ELF-1 (cell line): Measurements from ENCODE around the gene ZDHHC14.
A peak's percentile ranks its signal among the peaks of the same experiment; 100 is the strongest.

ENCODE experiments used
- DNase-seq: peaks from one replicate; pipeline ENCODE4 v3.0.0-alpha.2; 2016; ENCODE audit warnings: low read depth, low spot score

ZDHHC14 gene

DNA sequence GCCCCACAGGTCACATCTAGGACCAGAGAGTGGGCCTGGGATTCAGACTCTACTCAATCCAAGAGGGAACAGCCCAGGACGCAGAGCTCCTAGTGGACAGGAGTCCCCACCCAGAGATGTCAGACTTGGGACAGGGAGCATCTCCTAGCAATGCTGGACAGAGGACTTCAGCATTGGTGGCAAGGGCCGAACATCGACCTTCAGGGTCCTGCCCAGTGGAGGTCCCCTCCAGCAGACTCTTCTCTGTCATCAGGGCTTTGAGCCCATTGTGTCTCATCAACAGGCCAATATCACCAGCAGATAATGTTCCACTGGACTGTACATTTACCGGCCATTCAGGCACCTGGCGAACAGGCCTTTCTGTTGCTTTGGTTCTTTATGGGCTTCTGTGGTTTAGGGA lies 282.3 kb downstream of the ZDHHC14 start:
- DNase-seq, result no peak

DNA sequence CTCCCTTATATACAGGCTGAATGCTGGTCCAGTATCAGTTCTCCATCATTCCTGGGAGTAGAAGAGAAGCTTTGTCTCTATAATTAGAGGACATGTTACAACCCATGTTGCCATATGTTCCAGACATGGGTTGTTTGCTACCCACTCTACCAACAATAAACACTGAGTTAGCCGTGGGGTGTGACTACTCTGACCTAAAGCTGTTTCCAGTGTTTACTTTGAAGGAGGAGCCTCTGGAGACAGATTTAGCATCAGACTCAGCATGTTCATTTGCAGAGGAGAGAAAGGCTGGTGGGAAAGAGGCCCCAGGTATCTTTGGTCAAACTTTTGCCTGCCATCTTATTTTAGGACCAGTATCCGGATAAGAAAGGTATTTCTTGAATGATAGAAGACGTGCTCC lies 284.2 kb downstream of the ZDHHC14 start:
- no peak for DNase-seq

- DNase-seq, result no peak
These were observed 285.7 kb downstream of the ZDHHC14 start for GRCh38 chr6:157666729-157667128.

GRCh38 chr6:157667211-157668008 lies 286.4 kb downstream of the ZDHHC14 start:
- peak; percentile 72 for DNase-seq

- no peak for DNase-seq
These were observed 287.0 kb downstream of the ZDHHC14 start for GRCh38 chr6:157668009-157668401.

GRCh38 chr6:157668713-157669112 lies 287.7 kb downstream of the ZDHHC14 start:
- DNase-seq, result no peak

DNA sequence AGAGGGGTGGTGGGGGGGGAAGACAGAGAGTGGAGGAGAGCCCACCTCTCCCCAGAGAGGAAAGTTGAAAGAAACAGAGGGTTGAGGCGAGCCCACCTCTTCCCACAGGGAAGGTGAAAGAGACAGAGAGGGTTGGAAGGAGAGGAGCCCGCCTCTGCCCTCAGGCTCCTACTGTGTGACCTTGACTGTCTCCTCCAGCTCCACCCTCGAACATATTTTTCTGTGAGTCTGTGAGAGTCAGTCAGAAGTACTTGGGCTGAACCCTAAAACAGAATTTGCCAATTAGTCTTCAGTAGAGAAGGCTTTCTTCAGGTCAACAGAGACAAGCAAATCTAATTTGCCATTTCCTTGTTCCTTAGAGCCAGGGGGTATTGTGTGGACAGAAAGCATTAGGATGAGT lies 288.3 kb downstream of the ZDHHC14 start:
- no peak for DNase-seq

DNA sequence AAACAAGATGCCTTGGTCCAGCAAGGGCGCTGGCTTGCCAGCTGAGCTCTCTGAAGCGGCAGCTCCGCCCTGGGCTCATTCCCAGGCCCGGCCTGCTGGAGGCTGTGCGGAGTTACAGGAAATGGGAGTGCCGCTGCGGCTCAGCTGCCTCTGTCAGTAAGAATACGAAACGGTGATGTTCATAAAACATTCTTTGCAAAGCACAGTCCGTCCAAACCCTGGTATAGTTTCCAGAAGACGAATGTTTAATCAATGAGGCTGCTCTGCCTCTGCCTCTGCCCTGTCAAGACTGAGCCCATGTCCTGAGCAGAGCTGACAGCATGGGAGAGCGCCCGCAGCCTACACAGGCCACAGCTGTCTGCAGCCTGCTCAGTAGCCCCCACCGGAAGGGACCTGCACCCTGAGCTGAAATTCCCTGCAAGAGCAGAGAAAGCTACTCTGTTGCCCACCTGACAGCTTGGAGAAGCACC lies 288.8 kb downstream of the ZDHHC14 start:
- DNase-seq, result peak; percentile 81

GRCh38 chr6:157670466-157671186 lies 289.6 kb downstream of the ZDHHC14 start:
- no peak for DNase-seq

DNA sequence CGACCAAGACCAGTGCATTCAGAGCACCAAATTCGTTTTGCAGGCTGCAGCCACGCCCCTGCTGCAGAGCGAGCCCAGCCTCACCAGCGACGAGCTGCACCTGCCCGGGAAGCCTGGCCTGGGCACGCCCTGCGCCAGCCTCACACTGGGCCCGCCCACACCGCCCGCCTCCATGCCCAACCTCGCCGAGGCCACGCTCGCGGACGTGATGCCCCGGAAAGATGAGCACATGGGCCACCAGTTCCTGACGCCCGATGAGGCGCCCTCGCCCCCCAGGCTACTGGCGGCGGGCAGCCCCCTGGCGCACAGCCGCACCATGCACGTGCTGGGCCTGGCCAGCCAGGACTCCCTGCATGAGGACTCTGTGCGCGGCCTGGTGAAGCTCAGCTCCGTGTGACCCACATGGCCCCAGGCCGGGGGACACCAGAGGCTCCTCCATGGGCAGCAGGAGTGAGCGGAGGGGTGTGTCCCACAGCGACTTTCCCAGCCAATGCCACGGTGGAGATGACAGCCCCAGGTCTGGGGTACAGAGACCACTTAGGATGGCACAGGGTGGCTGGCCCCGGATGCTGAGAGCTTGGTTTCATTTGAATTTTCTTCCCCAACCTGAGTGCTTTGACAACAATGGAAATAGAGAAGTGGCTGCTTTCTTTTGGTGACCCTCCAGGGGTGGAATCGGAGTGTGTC lies 291.9 kb downstream of the ZDHHC14 start:
- no peak for DNase-seq

DNA sequence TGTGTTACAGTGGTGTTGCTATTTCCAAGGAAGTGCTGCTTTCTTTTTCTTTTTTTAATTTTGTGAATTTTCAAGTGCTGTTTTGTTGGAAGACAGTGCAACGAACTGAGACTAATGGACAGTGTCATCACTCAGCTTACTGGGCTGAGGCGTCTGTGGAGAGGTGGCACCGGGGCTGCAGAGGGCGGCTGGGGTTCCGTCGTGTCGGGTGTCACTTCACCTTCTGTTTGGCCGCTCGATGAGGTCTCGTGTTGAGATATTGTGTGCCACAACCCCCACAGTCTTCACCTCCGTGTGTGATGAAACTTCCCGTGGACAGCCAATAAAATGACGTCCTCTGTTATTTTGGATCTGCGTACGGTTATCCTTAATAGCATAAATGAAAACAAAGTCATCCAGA lies 292.6 kb downstream of the ZDHHC14 start:
- no peak for DNase-seq

DNA sequence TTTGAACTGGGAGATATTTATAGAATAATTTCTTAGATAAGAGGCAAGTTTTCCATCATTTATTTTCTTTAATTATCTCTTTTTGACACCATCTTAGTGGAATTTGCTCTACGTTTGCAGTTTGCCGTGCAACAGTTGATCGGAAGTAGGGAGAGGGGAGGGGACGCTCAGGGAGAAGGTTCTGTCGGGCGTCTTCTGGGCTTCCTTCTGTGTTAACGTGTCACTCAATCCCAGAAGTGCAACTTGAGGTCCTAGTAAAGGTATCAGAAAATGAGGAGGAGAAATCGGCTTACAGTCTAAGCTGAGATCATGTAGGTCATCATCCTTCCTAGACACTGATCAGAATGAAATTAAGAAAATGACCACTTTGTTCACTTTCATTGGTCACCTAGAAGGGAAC lies 293.1 kb downstream of the ZDHHC14 start:
- no peak for DNase-seq

DNA sequence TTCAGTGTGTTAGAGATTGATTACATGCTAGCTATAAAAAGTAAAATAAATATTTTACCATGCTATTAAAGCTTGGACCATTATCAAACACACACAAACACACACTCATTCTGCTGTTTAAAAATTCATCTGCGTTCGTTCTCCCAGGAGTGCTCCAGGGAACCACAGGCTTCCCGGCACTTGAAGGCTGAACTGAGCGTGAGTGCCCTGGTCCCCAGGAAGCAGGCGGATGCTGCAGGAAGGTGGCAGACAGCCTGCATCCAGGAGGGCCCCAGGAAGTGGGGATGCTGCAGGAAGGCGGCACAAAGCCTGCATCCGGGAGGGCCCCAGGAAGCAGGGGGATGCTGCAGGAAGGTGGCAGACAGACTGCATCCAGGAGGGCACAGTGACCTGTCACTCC lies 294.8 kb downstream of the ZDHHC14 start:
- DNase-seq, result no peak

- no peak for DNase-seq
These were observed 295.3 kb downstream of the ZDHHC14 start for GRCh38 chr6:157676241-157676640.

GRCh38 chr6:157677235-157677634 lies 296.2 kb downstream of the ZDHHC14 start:
- no peak for DNase-seq

GRCh38 chr6:157679605-157680580 lies 298.9 kb downstream of the ZDHHC14 start:
- no peak for DNase-seq

GRCh38 chr6:157681041-157681650 lies 300.2 kb downstream of the ZDHHC14 start:
- no peak for DNase-seq

DNA sequence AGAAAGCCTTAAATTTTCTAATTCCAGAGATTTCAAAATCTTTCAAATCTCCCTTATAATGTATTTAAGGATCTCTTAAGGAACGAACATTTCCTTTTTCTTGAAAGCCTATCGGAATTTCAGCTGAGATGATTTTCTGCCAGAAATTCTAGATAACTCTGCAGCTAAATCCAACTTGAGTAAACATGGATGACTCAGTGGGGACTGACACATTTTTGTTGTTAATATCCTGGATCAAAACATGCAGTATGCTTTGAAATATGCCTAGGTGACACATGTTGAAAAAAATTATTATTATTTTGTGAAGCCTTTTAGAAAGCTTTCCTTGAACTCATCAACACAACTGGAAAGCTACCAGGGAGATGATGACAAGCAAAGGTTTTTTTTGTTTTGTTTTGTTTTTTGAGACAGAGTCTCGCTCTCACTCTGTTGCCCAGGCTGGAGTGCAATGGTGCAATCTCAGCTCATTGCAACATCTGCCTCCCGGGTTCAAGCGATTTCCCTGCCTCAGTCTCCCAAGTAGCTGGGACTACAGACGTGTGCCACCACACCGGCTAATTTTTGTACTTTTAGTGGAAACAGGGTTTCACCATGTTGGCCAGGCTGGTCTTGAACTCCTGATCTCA lies 302.0 kb downstream of the ZDHHC14 start:
- DNase-seq, result no peak

GRCh38 chr6:157683707-157684106 lies 302.7 kb downstream of the ZDHHC14 start:
- DNase-seq, result no peak

GRCh38 chr6:157684620-157685299 lies 303.8 kb downstream of the ZDHHC14 start:
- no peak for DNase-seq
